ENCODE data around the gene DHX57. TPM values are rescaled to one million over a fixed set of nuclear protein-coding genes. Genes with fewer than 3 reads are reported as not detected.

DHX57 gene
- total and polyA plus RNA-seq, 8 donors: 6.0 to 12.1 (median 9.1) TPM

- TF ChIP-seq, protein P1, sequence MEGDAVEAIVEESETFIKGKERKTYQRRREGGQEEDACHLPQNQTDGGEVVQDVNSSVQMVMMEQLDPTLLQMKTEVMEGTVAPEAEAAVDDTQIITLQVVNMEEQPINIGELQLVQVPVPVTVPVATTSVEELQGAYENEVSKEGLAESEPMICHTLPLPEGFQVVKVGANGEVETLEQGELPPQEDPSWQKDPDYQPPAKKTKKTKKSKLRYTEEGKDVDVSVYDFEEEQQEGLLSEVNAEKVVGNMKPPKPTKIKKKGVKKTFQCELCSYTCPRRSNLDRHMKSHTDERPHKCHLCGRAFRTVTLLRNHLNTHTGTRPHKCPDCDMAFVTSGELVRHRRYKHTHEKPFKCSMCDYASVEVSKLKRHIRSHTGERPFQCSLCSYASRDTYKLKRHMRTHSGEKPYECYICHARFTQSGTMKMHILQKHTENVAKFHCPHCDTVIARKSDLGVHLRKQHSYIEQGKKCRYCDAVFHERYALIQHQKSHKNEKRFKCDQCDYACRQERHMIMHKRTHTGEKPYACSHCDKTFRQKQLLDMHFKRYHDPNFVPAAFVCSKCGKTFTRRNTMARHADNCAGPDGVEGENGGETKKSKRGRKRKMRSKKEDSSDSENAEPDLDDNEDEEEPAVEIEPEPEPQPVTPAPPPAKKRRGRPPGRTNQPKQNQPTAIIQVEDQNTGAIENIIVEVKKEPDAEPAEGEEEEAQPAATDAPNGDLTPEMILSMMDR (IDR thresholded peaks at IDR 0.05): no peak
- H3K27me3 ChIP-seq: no peaks in the 10 kb centered on the region
- 77 to 83% methylated on average over 3 of the region's 3 CpGs for WGBS, 2 donors
- H3K36me3 ChIP-seq: peaks cover 0 to 18% (median 0%) of the 10 kb centered on the region in 3 donors
- intact Hi-C loops (cut with DNase I): no loop called here
- no peak for FAIRE-seq
- H3K9me3 ChIP-seq: no peaks in the 10 kb centered on the region
- H3K4me3 ChIP-seq: no peak overlapping the region
- DNase-seq: no peak
- ATAC-seq: no peak
- no peaks in the 10 kb centered on the region for H3K4me1 ChIP-seq
- no peak overlapping the region for H3K27ac ChIP-seq
Observed at GRCh38 chr2:38850045-38850444, 25.7 kb downstream of the DHX57 start.

- ATAC-seq (no peak), DNase-seq (no peak), FAIRE-seq (no peak)
- H3K27ac ChIP-seq: no peak overlapping the region
- H3K9me3 ChIP-seq: no peaks in the 10 kb centered on the region
- peaks cover 0 to 17% (median 0%) of the 10 kb centered on the region in 3 donors for H3K36me3 ChIP-seq
- no peak overlapping the region for H3K4me3 ChIP-seq
- H3K4me1 ChIP-seq: no peaks in the 10 kb centered on the region
- 95 to 97% methylated on average over 2 of the region's 2 CpGs for WGBS, 2 donors
- intact Hi-C loops (cut with DNase I): no loop called here
- TF ChIP-seq, protein P1 (IDR thresholded peaks at IDR 0.05): no peak
- H3K27me3 ChIP-seq: no peaks in the 10 kb centered on the region
Observed at GRCh38 chr2:38836791-38837190, 38.9 kb downstream of the DHX57 start.

GRCh38 chr2:38835990-38836389, 39.7 kb downstream of the DHX57 start:
- FAIRE-seq: no peak
- no peak for DNase-seq
- WGBS, 2 donors: 87 to 94% methylated on average over 3 of the region's 3 CpGs
- Histone ChIP-seq H3K36me3 (peaks cover 0 to 17% (median 0%) of the 10 kb centered on the region in 3 donors), H3K9me3 (no peaks in the 10 kb centered on the region), H3K27ac (no peak overlapping the region), H3K27me3 (no peaks in the 10 kb centered on the region), H3K4me3 (no peak overlapping the region), H3K4me1 (no peaks in the 10 kb centered on the region)
- ATAC-seq: peak in 3 of 4 donors; percentile 12 to 83 (median 79)
- TF ChIP-seq, protein P1 (IDR thresholded peaks at IDR 0.05): no peak
- intact Hi-C loops (cut with DNase I): no loop called here

GRCh38 chr2:38835015-38835601, 40.6 kb downstream of the DHX57 start:
- no peak for DNase-seq
- Histone ChIP-seq H3K9me3 (no peaks in the 10 kb centered on the region), H3K4me1 (no peaks in the 10 kb centered on the region), H3K4me3 (no peak overlapping the region), H3K27ac (no peak overlapping the region), H3K27me3 (no peaks in the 10 kb centered on the region), H3K36me3 (peaks cover 0 to 17% (median 0%) of the 10 kb centered on the region in 3 donors)
- no peak for FAIRE-seq
- intact Hi-C loops (cut with DNase I): no loop called here
- 41 to 54% methylated on average over 1 of the region's 1 CpG for WGBS, 2 donors
- TF ChIP-seq, protein P1 (IDR thresholded peaks at IDR 0.05): no peak
- ATAC-seq: peak in 1 of 4 donors; percentile 29

GRCh38 chr2:38830526-38831159, 45.1 kb downstream of the DHX57 start:
- TF ChIP-seq, protein P1 (IDR thresholded peaks at IDR 0.05): no peak
- peak in 2 of 4 donors; percentile 55 to 64 for ATAC-seq
- Histone ChIP-seq H3K4me1 (no peaks in the 10 kb centered on the region), H3K27ac (no peak overlapping the region), H3K27me3 (no peaks in the 10 kb centered on the region), H3K36me3 (peaks cover 0 to 8% (median 0%) of the 10 kb centered on the region in 3 donors), H3K9me3 (no peaks in the 10 kb centered on the region), H3K4me3 (no peak overlapping the region)
- intact Hi-C loops (cut with DNase I): no loop called here
- no peak for DNase-seq
- no peak for FAIRE-seq
- WGBS, 2 donors: 90 to 92% methylated on average over 6 of the region's 6 CpGs
